SU-DHL-6 (cell line): Measurements from ENCODE around the gene HMX2.
"Not testable (repeated sequence)": the region's sequence is repeated elsewhere in the genome, so short reads cannot be mapped to it uniquely, and the experiment has no call there.

Experiments
- H2AFZ ChIP-seq: fragments of 200-600 bp; sonication (generic); 2 replicates; pipeline ENCODE4 v1.6.1; 2014; ENCODE audit warnings: low read depth, mild to moderate bottlenecking, moderate library complexity, mixed read lengths, antibody characterized with exemption, low read length; ENCODE audit not compliant: severe bottlenecking
- H3F3A ChIP-seq: fragments of 200-600 bp; shearing (Covaris generic); 2 replicates; pipeline ENCODE4 v1.6.0; 2016; ENCODE audit warnings: antibody characterized with exemption, mild to moderate bottlenecking; ENCODE audit not compliant: insufficient read depth
- H3K27ac ChIP-seq: fragments of 200-600 bp; sonication (generic); 2 replicates; pipeline ENCODE4 v1.5.1; 2016; ENCODE audit warnings: low read depth, mild to moderate bottlenecking, low read length, moderate library complexity, mixed read lengths
- H3K27me3 ChIP-seq: fragments of 200-600 bp; sonication (generic), shearing (Covaris generic); 2 replicates; pipeline ENCODE4 v1.6.0; 2014; ENCODE audit warnings: mild to moderate bottlenecking, low read length
- H3K36me3 ChIP-seq: fragments of 200-600 bp; sonication (generic); 2 replicates; pipeline ENCODE4 v1.6.1; 2014; ENCODE audit warnings: mild to moderate bottlenecking, low read length, mixed read lengths
- H3K4me2 ChIP-seq: fragments of 300-600, 200-600 bp; shearing (Covaris generic), sonication (generic); 2 replicates; pipeline ENCODE4 v1.6.0; 2014; ENCODE audit warnings: low read length, low read depth, mild to moderate bottlenecking; ENCODE audit not compliant: poor library complexity, severe bottlenecking
- H3K4me3 ChIP-seq: fragments of 200-600 bp; sonication (generic); 2 replicates; pipeline ENCODE4 v1.5.1; 2014; ENCODE audit warnings: antibody characterized with exemption, low read length, mild to moderate bottlenecking, mixed read lengths; ENCODE audit not compliant: insufficient read depth, poor library complexity, severe bottlenecking
- H3K79me2 ChIP-seq: fragments of 200-600 bp; sonication (generic); 2 replicates; pipeline ENCODE4 v1.6.1; 2014; ENCODE audit warnings: mild to moderate bottlenecking, low read length, moderate library complexity; ENCODE audit not compliant: insufficient read depth
- H3K9ac ChIP-seq: fragments of 200-600 bp; sonication (generic); 2 replicates; pipeline ENCODE4 v1.7.0; 2014; ENCODE audit warnings: mild to moderate bottlenecking, low read length
- H3K9me2 ChIP-seq: fragments of 200-600 bp; sonication (generic); replicated peaks from 2 replicates; pipeline ENCODE4 v1.6.1; 2014; ENCODE audit warnings: low read length; ENCODE audit not compliant: insufficient read depth
- H3K9me3 ChIP-seq: fragments of 200-600 bp; sonication (generic); 2 replicates; pipeline ENCODE4 v1.6.1; 2014; ENCODE audit warnings: low read length, mixed read lengths; ENCODE audit not compliant: insufficient read depth
- H4K20me1 ChIP-seq: fragments of 200-600 bp; sonication (generic); 2 replicates; pipeline ENCODE4 v1.6.1; 2014; ENCODE audit warnings: low read depth, mild to moderate bottlenecking, antibody characterized with exemption, low read length, moderate library complexity, mixed read lengths
- EZH2phosphoT487 ChIP-seq: fragments of 200-600 bp; sonication (generic), shearing (Covaris generic); conservative IDR thresholded peaks from 2 replicates; pipeline ENCODE4 v1.6.1; 2018; ENCODE audit warnings: mild to moderate bottlenecking, antibody characterized with exemption, low read length, moderate library complexity, mixed read lengths
- TF ChIP-seq, protein P1 (sequence below): fragments of 200-600 bp; sonication (generic); IDR thresholded peaks from one replicate; pipeline ENCODE4 v1.5.1; 2017; ENCODE audit warnings: antibody characterized with exemption, mild to moderate bottlenecking, low read length, moderate library complexity; ENCODE audit not compliant: insufficient read depth, poor library complexity, severe bottlenecking

HMX2 gene

DNA sequence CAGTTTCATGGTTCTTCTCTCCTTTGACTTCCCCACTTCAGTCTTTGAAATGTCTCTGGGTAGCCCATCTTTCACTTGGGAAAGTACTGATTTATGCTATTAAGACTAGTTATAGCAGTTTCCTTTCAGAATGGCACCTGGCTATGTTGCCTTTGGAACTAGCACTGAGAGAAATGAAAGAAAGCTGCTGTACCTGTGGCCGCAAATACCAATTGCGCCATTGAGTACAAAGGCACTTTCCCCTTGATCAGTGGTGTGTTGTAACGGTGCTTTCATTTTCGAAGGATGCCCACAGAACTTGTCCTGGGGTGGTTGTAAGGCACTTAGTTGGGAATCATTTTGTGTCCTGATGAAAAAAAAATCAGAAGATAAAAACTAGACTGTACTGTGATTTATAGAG is 23.0 kb downstream of the HMX2 start:
- Histone ChIP-seq H4K20me1 (no peaks in the 10 kb centered on the region; the same call in 1 of the 2 replicates), H3K79me2 (peaks cover 20% of the 10 kb centered on the region), H3K4me3 (no peak overlapping the region)

DNA sequence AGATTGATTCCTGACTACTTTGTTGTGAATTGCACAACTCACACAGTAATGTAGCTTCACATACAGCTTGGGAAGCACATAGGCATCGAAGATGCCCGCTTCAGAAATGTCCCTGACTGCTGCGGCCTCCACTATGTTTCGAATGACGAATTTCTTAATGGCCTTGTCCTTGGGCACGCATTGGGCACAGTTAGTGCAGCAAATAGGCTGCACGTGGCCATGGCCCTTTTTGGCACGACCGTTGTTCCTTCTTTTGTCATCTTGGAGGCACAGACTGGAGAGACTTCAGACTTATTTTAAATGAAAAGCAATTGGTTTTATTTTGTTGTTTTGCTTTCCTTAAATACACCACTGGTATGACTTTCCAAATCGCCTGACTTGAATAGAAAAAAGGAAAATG is 23.7 kb downstream of the HMX2 start:
- not testable (repeated sequence) for H2AFZ ChIP-seq, H4K20me1 ChIP-seq, H3K9me3 ChIP-seq, H3F3A ChIP-seq, H3K9ac ChIP-seq, H3K9me2 ChIP-seq, H3K27ac ChIP-seq, H3K4me2 ChIP-seq, H3K4me3 ChIP-seq, H3K27me3 ChIP-seq
- Histone ChIP-seq H3K36me3 (peaks cover 24% of the 10 kb centered on the region; the same call in 1 of the 2 replicates), H3K79me2 (peaks cover 16% of the 10 kb centered on the region)

More for the DNA sequence above, 23.0 kb downstream of the HMX2 start:
- Histone ChIP-seq H3K9me3 (no peaks in the 10 kb centered on the region), H3F3A (no peaks in the 10 kb centered on the region), H3K36me3 (peaks cover 30% of the 10 kb centered on the region; the same call in 1 of the 2 replicates), H3K4me2 (no peak overlapping the region), H3K9ac (no peak overlapping the region), H3K27me3 (no peaks in the 10 kb centered on the region), H3K9me2 (no peaks in the 10 kb centered on the region), H3K27ac (no peak overlapping the region), H2AFZ (no peak overlapping the region)
- TF ChIP-seq, protein P1, sequence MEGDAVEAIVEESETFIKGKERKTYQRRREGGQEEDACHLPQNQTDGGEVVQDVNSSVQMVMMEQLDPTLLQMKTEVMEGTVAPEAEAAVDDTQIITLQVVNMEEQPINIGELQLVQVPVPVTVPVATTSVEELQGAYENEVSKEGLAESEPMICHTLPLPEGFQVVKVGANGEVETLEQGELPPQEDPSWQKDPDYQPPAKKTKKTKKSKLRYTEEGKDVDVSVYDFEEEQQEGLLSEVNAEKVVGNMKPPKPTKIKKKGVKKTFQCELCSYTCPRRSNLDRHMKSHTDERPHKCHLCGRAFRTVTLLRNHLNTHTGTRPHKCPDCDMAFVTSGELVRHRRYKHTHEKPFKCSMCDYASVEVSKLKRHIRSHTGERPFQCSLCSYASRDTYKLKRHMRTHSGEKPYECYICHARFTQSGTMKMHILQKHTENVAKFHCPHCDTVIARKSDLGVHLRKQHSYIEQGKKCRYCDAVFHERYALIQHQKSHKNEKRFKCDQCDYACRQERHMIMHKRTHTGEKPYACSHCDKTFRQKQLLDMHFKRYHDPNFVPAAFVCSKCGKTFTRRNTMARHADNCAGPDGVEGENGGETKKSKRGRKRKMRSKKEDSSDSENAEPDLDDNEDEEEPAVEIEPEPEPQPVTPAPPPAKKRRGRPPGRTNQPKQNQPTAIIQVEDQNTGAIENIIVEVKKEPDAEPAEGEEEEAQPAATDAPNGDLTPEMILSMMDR = no peak
- TF ChIP-seq EZH2phosphoT487 = no peak

DNA sequence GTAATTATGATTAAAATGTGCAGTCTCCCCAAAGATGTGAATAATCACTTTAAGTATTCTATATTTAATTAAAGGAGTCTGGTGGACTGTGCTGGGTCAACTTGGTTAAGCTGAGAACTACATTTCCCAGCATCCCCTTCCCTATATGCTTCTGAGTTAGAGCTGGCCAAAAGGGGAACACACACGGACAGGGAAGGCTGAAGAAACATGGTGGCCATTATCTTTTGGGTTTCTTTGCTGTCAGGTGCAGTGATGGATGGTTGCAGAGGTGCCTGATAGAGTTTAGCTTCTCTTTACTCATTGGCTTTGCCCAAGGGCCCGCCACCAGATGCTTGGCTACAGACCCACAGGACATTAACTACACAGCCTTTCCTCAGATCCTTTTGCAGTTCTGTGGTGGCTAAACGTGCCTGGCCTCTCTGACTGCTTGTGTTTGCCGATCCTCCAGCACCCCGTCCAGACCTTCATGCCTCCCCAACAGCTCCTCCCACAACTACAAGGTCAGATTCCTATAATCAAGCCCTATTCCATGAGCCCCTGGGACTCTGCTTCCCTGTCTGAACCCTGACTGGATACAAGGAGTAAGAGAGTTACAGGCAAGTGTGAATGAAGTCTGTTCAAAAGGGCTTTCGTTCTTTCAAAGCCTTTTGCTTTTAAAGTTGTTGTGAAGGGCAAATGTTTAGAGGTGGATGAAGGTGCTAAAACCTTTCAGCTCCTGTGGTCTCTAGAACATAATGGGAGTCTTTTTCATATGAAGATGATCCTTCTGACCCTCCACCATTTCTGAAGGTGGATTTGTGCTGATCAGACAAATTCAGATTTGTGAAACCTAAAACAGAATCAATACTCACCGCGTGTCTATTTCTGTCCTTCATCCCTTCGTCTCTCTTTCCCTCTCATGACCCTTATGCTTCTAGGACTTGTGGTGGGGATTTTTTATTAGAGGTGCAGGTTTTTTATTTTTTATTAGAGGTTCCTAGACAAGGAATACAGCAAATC is 27.8 kb downstream of the HMX2 start:
- no peaks in the 10 kb centered on the region for H3K27me3 ChIP-seq
- no peaks in the 10 kb centered on the region for H3K9me2 ChIP-seq
- no peaks in the 10 kb centered on the region for H3K9me3 ChIP-seq
- peaks cover 8% of the 10 kb centered on the region; the same call in 1 of the 2 replicates for H3K36me3 ChIP-seq
- no peak overlapping the region for H3K4me2 ChIP-seq
- H3K9ac ChIP-seq = no peak overlapping the region
- TF ChIP-seq, protein P1 = no peak
- TF ChIP-seq EZH2phosphoT487 = no peak
- H3K27ac ChIP-seq = no peak overlapping the region
- H2AFZ ChIP-seq = no peak overlapping the region
- H3K4me3 ChIP-seq = no peak overlapping the region
- H4K20me1 ChIP-seq = no peaks in the 10 kb centered on the region
- H3K79me2 ChIP-seq = peaks cover 3% of the 10 kb centered on the region; the same call in 1 of the 2 replicates
- H3F3A ChIP-seq = no peaks in the 10 kb centered on the region; the same call in 1 of the 2 replicates

DNA sequence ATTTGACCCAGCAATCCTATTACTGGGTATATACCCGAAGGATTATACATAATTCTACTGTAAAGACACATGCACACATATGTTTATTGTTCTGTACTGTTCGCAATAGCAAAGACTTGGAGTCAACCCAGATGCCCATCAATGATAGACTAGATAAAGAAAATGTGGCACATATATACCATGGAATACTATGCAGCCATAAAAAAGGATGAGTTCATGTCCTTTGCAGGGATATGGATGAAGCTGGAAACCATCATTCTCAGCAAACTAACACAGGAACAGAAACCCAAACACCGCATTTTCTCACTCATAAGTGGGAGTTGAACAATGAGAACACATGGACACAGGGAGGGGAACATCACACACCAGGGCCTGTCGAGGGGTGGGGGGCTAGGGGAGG is 30.5 kb downstream of the HMX2 start:
- H3K9me3 ChIP-seq = not testable (repeated sequence)

More for the DNA sequence above, 30.5 kb downstream of the HMX2 start:
- H3F3A ChIP-seq, H3K9me2 ChIP-seq, H3K27ac ChIP-seq, H3K9ac ChIP-seq, H4K20me1 ChIP-seq, H3K4me2 ChIP-seq, H3K27me3 ChIP-seq, H2AFZ ChIP-seq, H3K4me3 ChIP-seq, H3K79me2 ChIP-seq: not testable (repeated sequence)
- H3K36me3 ChIP-seq = peaks cover 14% of the 10 kb centered on the region
